Pancreas (tissue), 10 donors: ENCODE data around the gene ACP6. TPM values are rescaled to one million over a fixed set of nuclear protein-coding genes. Genes with fewer than 3 reads are reported as not detected.
A peak's percentile ranks its signal among the peaks of the same experiment; 100 is the strongest.
"Not testable (repeated sequence)": the region's sequence is repeated elsewhere in the genome, so short reads cannot be mapped to it uniquely, and the experiment has no call there.

Experiments
- ATAC-seq, 4 donors: fragments of 200-7000 bp; cut with Tn5 transposase; one replicate each; pipeline versions ENCODE4 v1.8.0 to v1.9.1; 2020; ENCODE audit warnings: mild to moderate bottlenecking in 4 of 4, moderate library complexity in 4 of 4
- DNase-seq, 6 donors: peaks; one replicate each; pipeline ENCODE4 v3.0.0-alpha.2; 2020
- FAIRE-seq: peaks from 2 replicates; lab custom pipeline; 2012; peaks lifted over from hg19 to GRCh38; lab: Jason Lieb, UNC
- H3K27ac ChIP-seq, 4 donors: fragments of 200-600 bp; sonication (generic); 1 replicate in 3 of 4; 2 replicates in 1 of 4; pipeline versions ENCODE4 v1.5.0 to v1.8.0; 2020
- H3K27me3 ChIP-seq, 4 donors: fragments of 200-600 bp; one replicate each; pipeline ENCODE4 v1.8.0; 2021
- H3K36me3 ChIP-seq, 3 donors: fragments of 200-600 bp; sonication (generic) in 1 of 3; one replicate each; pipeline versions ENCODE4 v1.5.0 to v1.8.0; 2020 to 2021
- H3K4me1 ChIP-seq, 3 donors: fragments of 200-600 bp; one replicate each; pipeline ENCODE4 v1.8.0; 2021
- H3K4me3 ChIP-seq, 4 donors: fragments of 200-600 bp; sonication (generic) in 2 of 4; one replicate each; pipeline versions ENCODE4 v1.5.0 to v1.8.0; 2020 to 2021
- H3K9me3 ChIP-seq, 4 donors: fragments of 200-600 bp; one replicate each; pipeline ENCODE4 v1.8.0; 2021
- WGBS, 2 donors: extraction: QIAGEN DNeasy Blood & Tissue Kit; methylation state at CpG; one replicate each; pipeline ENCODE4 v1.1.7; 2013; 5-methylcytosine and 5-hydroxymethylcytosine counted together
- intact Hi-C, 3 donors: fragments of 100-400 bp; cut with DNase I; formaldehyde crosslinking; loops; one replicate each; pipeline versions ENCODE4 v1.11.1 to v1.14.2; 2022
- polyA plus RNA-seq, 2 donors: library from polyadenylated mRNA; stranded (reverse); fragments of 200-250 nt; gene quantifications; one replicate each; pipeline ENCODE4 v1.2.3, GENCODE V29; 2013
- total RNA-seq, 6 donors: library from RNA; stranded (reverse); fragmentation: NEBNext Ultra II Directional in 4 of 6; extraction: Animal tissue kit (Norgen Biotek cat#: 25700) in 4 of 6; gene quantifications; one replicate each; pipeline versions ENCODE4 v1.2.1 to v1.2.4, GENCODE V29; 2021 to 2023
- TF ChIP-seq, protein P1 (sequence below), 4 donors: fragments of 200-600 bp; sonication (generic) in 3 of 4; IDR thresholded peaks; one replicate each; pipeline versions ENCODE4 v1.5.0 to v1.8.0; 2021; ENCODE audit warnings: antibody characterized with exemption in 4 of 4
- donor health status: healthy with polysubstance abuse.
- donor health status: DM: no; HTN: no; CAD: no; lungs with moderate emphysema.
- donor health status: DM: no; HTN: no; CAD: no.
- donor health status: control.
- donor health status: control.
- donor health status: Bipolar disorder and iron deficiency.
- donor health status: DM: yes; HTN: yes; CAD: no.
- donor health status: DM: no; HTN: no; CAD: no.
- donor health status: DM: no; HTN: no; CAD: no.
- donor health status: DM: yes; HTN: yes; CAD: no.

Gene ACP6
- total and polyA plus RNA-seq, 8 donors, result 8.5 to 18.6 (median 10.1) TPM

DNA sequence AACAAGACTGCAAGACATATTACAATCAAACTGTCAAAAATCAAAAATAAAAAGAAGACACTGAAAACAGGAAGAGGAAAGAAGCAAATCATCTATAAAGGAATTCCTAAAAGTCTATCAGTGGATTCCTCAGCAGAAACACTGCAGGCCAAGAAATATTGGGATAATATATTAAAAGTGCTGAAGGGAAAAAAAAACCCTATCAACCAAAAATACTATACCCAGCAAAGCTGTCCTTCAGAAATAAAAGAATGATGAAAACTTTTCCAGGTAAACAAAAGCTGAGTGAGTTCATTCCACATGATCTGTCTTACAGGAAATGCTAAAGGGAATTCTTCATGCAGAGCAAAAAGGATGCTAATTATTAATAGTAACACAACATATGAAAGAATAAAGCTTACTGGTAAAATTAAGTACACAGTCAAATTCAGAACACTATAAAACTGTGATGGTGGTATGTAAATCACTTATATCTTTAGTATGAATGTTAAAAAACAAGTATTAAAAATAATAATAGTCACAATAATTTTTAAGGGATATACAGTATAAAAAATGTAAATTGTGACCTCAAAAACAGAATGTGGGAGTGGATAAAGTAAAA lies 12.9 kb upstream of the ACP6 start:
- no peak for ATAC-seq
- TF ChIP-seq, protein P1, sequence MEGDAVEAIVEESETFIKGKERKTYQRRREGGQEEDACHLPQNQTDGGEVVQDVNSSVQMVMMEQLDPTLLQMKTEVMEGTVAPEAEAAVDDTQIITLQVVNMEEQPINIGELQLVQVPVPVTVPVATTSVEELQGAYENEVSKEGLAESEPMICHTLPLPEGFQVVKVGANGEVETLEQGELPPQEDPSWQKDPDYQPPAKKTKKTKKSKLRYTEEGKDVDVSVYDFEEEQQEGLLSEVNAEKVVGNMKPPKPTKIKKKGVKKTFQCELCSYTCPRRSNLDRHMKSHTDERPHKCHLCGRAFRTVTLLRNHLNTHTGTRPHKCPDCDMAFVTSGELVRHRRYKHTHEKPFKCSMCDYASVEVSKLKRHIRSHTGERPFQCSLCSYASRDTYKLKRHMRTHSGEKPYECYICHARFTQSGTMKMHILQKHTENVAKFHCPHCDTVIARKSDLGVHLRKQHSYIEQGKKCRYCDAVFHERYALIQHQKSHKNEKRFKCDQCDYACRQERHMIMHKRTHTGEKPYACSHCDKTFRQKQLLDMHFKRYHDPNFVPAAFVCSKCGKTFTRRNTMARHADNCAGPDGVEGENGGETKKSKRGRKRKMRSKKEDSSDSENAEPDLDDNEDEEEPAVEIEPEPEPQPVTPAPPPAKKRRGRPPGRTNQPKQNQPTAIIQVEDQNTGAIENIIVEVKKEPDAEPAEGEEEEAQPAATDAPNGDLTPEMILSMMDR (IDR thresholded peaks at IDR 0.05), result no peak
- no peak for DNase-seq
- no peaks in the 10 kb centered on the region for H3K9me3 ChIP-seq
- no peaks in the 10 kb centered on the region for H3K36me3 ChIP-seq
- no peak for FAIRE-seq
- no peak overlapping the region for H3K4me3 ChIP-seq
- no peak overlapping the region for H3K27ac ChIP-seq
- no peaks in the 10 kb centered on the region for H3K27me3 ChIP-seq
- no peaks in the 10 kb centered on the region for H3K4me1 ChIP-seq
- intact Hi-C loops, result no loop called here

DNA sequence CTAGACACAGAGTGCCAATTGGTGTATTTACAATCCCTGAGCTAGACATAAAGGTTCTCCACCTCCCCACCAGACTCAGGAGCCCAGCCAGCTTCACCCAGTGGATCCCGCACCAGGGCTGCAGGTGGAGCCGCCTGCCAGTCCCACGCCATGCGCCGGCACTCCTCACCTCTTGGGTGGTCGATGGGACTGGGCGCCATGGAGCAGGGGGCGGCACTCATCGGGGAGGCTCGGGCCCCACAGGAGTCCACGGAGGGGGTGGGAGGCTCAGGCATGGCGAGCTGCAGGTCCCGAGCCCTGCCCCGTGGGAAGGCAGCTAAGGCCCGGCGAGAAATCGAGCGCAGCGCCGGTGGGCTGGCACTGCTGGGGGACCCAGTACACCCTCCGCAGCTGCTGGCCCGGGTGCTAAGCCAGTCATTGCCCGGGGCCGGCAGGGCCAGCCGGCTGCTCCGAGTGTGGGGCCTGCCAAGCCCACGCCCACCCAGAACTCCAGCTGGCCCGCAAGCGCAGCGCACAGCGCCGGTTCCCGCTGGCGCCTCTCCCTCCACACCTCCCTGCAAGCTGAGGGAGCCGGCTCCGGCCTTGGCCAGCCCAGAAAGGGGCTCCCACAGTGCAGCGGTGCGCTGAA lies 10.4 kb upstream of the ACP6 start:
- H3K27ac ChIP-seq, H3K4me3 ChIP-seq, FAIRE-seq, H3K27me3 ChIP-seq, ATAC-seq, H3K4me1 ChIP-seq, intact Hi-C loops, H3K36me3 ChIP-seq, H3K9me3 ChIP-seq: not testable (repeated sequence)
- DNase-seq, result peak in 1 of 6 donors; percentile 46
- WGBS, 2 donors, result 94 to 96% methylated on average over 28 to 38 of the region's 38 CpGs

DNA sequence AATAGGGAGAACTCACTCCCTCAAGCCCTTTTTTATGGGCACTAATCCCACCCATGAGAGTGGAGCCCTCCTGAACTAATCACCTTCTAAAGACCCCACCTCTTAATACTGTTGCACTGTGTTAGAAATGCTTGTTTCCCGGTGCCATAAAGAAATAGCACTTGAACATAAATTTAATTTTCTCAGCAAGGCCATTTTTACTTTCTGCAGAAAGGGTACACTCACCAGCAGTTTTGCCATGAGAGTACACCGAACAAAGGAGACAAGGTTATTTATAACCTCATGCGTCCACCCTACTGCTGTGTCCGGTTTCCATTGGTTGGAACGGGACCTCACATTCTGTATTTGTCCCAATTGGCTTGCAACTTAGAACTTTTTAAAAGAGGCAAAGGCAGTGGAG lies 7.4 kb upstream of the ACP6 start:
- H3K27ac ChIP-seq, H3K36me3 ChIP-seq, H3K9me3 ChIP-seq, DNase-seq, H3K27me3 ChIP-seq, intact Hi-C loops, ATAC-seq, FAIRE-seq, H3K4me3 ChIP-seq, H3K4me1 ChIP-seq: not testable (repeated sequence)
- 88 to 89% methylated on average over 5 of the region's 5 CpGs for WGBS, 2 donors

DNA sequence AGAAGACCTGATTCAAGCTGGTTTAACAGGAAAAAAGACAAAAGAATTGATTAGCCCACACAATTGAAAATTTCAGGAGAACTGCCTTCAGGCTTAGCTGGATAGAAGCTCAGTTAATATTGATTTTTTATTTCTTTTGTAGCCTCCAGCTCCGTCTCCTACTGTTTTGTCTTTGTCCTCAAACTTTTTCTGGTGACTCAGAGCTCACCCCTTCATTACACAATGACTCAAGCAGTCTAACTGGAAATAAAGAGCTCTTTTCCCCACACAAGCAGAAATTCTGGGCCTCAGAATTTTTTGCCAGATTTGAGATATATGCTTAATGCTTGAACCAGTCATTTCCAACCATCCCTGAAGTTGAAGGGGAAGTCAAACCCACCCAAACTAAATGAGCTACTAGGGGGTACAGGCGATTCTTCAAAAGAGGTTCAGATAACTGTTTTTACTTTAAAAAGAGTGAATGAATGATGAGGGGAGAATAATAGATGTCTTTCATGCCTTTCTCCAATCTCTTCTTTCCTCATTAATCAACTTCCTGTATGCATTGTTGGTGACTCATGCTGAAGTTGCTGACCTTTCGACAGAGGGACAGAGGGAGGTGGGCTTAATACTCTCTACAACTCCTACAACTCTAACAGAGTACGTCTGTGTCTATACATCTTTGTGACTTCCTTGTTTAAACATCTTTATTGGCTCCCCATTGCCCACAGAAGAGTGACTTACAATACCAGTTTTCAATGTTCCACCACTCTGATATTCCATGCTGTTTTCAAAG lies 6.2 kb upstream of the ACP6 start:
- Histone ChIP-seq H3K9me3 (no peaks in the 10 kb centered on the region), H3K27me3 (no peaks in the 10 kb centered on the region), H3K27ac (no peak overlapping the region), H3K4me3 (no peak overlapping the region), H3K36me3 (no peaks in the 10 kb centered on the region), H3K4me1 (no peaks in the 10 kb centered on the region)
- no peak for FAIRE-seq
- ATAC-seq, result peak in 2 of 4 donors; percentile 25 to 50
- TF ChIP-seq, protein P1 (IDR thresholded peaks at IDR 0.05), result no peak
- intact Hi-C loops, result no loop called here
- WGBS, 2 donors, result 59 to 60% methylated on average over 4 of the region's 4 CpGs
- no peak for DNase-seq

DNA sequence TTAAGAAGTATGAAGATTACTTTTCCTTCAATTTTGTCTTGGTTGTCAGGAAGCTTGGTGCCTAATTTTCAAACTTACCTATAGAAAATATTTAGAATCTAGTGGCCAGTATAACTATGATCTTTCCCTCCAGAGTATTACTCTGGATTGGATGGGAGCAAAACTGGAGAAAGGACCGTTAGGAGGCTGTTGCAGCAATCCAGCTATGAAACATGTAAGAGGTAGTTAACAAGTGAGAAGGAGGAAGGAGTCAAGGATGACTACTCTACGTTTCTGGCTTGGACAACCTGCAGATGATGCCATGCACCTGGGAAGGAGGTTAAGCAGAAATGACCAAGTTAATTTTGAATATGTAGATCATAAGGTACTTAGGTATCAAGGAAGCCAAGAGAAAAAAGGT lies 3.5 kb upstream of the ACP6 start:
- ATAC-seq, result no peak
- Histone ChIP-seq H3K27ac (no peak overlapping the region), H3K4me3 (no peak overlapping the region), H3K27me3 (no peaks in the 10 kb centered on the region), H3K36me3 (no peaks in the 10 kb centered on the region), H3K4me1 (peaks cover 0 to 5% (median 3%) of the 10 kb centered on the region in 3 donors), H3K9me3 (no peaks in the 10 kb centered on the region)
- intact Hi-C loops, result no loop called here
- DNase-seq, result no peak
- WGBS, 2 donors, result 45 to 46% methylated on average over 2 of the region's 2 CpGs
- TF ChIP-seq, protein P1 (IDR thresholded peaks at IDR 0.05), result no peak
- no peak for FAIRE-seq
